GM06990 (cell line): ENCODE data around the gene PITHD1.
"Not testable (repeated sequence)": the region's sequence is repeated elsewhere in the genome, so short reads cannot be mapped to it uniquely, and the experiment has no call there.

ENCODE experiments used
- DNase-seq: peaks from one replicate; pipeline ENCODE4 v3.0.0-alpha.2; 2011; ENCODE audit not compliant: insufficient read length; ENCODE audit errors: extremely low read depth
- H3K27me3 ChIP-seq: replicated peaks from 2 replicates; pipeline ENCODE4 v1.6.0; 2011; ENCODE audit warnings: low read length; ENCODE audit not compliant: control insufficient read depth, insufficient read depth
- H3K36me3 ChIP-seq: 2 replicates; pipeline ENCODE4 v1.5.1; 2011; ENCODE audit warnings: low read length; ENCODE audit not compliant: control insufficient read depth, insufficient read depth
- H3K4me3 ChIP-seq: replicated peaks from 2 replicates; pipeline ENCODE4 v1.5.1; 2011; ENCODE audit warnings: low read depth, mild to moderate bottlenecking, control low read depth, low read length
- CTCF ChIP-seq: IDR thresholded peaks from 2 replicates; pipeline ENCODE4 v1.5.1; 2011; ENCODE audit warnings: low read length, control low read depth, mild to moderate bottlenecking, inconsistent platforms; ENCODE audit not compliant: insufficient read depth, poor library complexity, severe bottlenecking

Gene PITHD1

DNA sequence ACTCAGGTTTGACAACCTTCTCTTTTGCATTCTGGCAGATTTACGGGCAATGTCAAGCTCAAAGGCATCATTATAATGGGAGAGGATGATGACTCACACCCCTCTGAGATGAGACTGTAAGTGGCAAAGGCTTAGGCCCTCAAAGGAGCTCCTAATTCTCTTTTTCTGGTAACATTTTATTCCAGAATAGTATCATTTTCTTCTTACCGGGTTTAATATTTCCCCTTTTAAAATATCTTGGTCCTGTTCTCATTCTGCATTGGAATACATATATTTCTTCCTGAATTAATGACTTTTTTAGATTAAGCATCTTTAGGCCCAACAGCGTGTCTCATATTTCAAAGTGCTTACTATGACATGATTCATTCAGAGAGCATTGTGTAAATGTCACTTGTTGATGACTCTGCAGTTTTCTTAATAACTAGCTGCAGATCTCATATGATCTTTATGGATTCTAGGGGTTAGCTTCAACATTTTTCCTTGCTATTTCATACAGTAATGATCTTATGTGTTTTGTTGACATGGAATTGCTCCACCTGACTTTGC lies 1.7 kb downstream of the PITHD1 start:
- TF ChIP-seq CTCF: no peak
- Histone ChIP-seq H3K27me3 (no peaks in the 10 kb centered on the region), H3K36me3 (no peaks in the 10 kb centered on the region; the same call in 1 of the 2 replicates), H3K4me3 (no peak overlapping the region; the same call in 1 of the 2 replicates)
- no peak for DNase-seq

GRCh38 chr1:23783141-23783540 lies 4.9 kb downstream of the PITHD1 start:
- H3K4me3 ChIP-seq, DNase-seq, H3K36me3 ChIP-seq, H3K27me3 ChIP-seq: not testable (repeated sequence)

DNA sequence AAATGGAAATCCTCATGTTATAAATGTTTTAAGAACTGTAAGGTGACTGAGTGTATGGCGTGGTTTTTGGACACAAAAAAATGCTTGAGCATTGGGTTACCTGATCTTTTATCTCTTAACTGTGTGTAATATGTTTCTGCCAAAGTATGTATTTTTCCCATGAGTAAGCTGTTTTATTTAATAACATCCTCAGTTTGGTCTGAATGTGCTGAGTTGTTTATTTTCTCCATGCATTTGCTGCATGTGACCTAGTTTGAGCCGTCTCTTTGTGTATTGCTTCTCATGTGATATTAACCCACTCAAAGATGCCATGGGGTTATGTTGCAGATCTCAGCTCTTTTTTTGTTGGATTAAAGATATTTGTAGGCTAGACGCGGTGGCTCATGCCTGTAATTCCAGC lies 6.6 kb downstream of the PITHD1 start:
- TF ChIP-seq CTCF: no peak
- Histone ChIP-seq H3K4me3 (no peak overlapping the region), H3K36me3 (peaks cover 6% of the 10 kb centered on the region), H3K27me3 (no peaks in the 10 kb centered on the region)
- DNase-seq: no peak

GRCh38 chr1:23787701-23788100 lies 9.5 kb downstream of the PITHD1 start:
- Histone ChIP-seq H3K27me3 (no peaks in the 10 kb centered on the region), H3K36me3 (peaks cover 6% of the 10 kb centered on the region), H3K4me3 (no peak overlapping the region)
- no peak for DNase-seq
- TF ChIP-seq CTCF: no peak

- Histone ChIP-seq H3K36me3 (peaks cover 10% of the 10 kb centered on the region), H3K4me3 (no peak overlapping the region), H3K27me3 (no peaks in the 10 kb centered on the region)
- no peak for DNase-seq
- TF ChIP-seq CTCF: no peak
These were observed 10.5 kb downstream of the PITHD1 start for GRCh38 chr1:23788695-23789094.

- Histone ChIP-seq H3K27me3 (no peaks in the 10 kb centered on the region), H3K36me3 (peaks cover 14% of the 10 kb centered on the region), H3K4me3 (peak within 1 kb of the TSS; percentile 99)
- DNase-seq: peak; percentile 87
- no peak for TF ChIP-seq CTCF
These were observed 12.7 kb downstream of the PITHD1 start, which contains the start of gene LYPLA2 for GRCh38 chr1:23790696-23791515. LYPLA2 (plus strand) TSS chr1:23791145; CDS start chr1:23792683, 1,538 bp downstream.
